Pancreas (tissue), 10 donors: ENCODE measurements around the gene PAX8. TPM values are rescaled to one million over a fixed set of nuclear protein-coding genes. Genes with fewer than 3 reads are reported as not detected.
A peak's percentile ranks its signal among the peaks of the same experiment; 100 is the strongest.

Experiments
- ATAC-seq, 4 donors: fragments of 200-7000 bp; cut with Tn5 transposase; one replicate each; pipeline versions ENCODE4 v1.8.0 to v1.9.1; 2020; ENCODE audit warnings: mild to moderate bottlenecking in 4 of 4, moderate library complexity in 4 of 4
- DNase-seq, 6 donors: peaks; one replicate each; pipeline ENCODE4 v3.0.0-alpha.2; 2020
- FAIRE-seq: peaks from 2 replicates; lab custom pipeline; 2012; peaks lifted over from hg19 to GRCh38; lab: Jason Lieb, UNC
- H3K27ac ChIP-seq, 4 donors: fragments of 200-600 bp; sonication (generic); 1 replicate in 3 of 4; 2 replicates in 1 of 4; pipeline versions ENCODE4 v1.5.0 to v1.8.0; 2020
- H3K27me3 ChIP-seq, 4 donors: fragments of 200-600 bp; one replicate each; pipeline ENCODE4 v1.8.0; 2021
- H3K36me3 ChIP-seq, 3 donors: fragments of 200-600 bp; sonication (generic) in 1 of 3; one replicate each; pipeline versions ENCODE4 v1.5.0 to v1.8.0; 2020 to 2021
- H3K4me1 ChIP-seq, 3 donors: fragments of 200-600 bp; one replicate each; pipeline ENCODE4 v1.8.0; 2021
- H3K4me3 ChIP-seq, 4 donors: fragments of 200-600 bp; sonication (generic) in 2 of 4; one replicate each; pipeline versions ENCODE4 v1.5.0 to v1.8.0; 2020 to 2021
- H3K9me3 ChIP-seq, 4 donors: fragments of 200-600 bp; one replicate each; pipeline ENCODE4 v1.8.0; 2021
- WGBS, 2 donors: extraction: QIAGEN DNeasy Blood & Tissue Kit; methylation state at CpG; one replicate each; pipeline ENCODE4 v1.1.7; 2013; 5-methylcytosine and 5-hydroxymethylcytosine counted together
- intact Hi-C, 3 donors: fragments of 100-400 bp; cut with DNase I; formaldehyde crosslinking; loops; one replicate each; pipeline versions ENCODE4 v1.11.1 to v1.14.2; 2022
- polyA plus RNA-seq, 2 donors: library from polyadenylated mRNA; stranded (reverse); fragments of 200-250 nt; gene quantifications; one replicate each; pipeline ENCODE4 v1.2.3, GENCODE V29; 2013
- total RNA-seq, 6 donors: library from RNA; stranded (reverse); fragmentation: NEBNext Ultra II Directional in 4 of 6; extraction: Animal tissue kit (Norgen Biotek cat#: 25700) in 4 of 6; gene quantifications; one replicate each; pipeline versions ENCODE4 v1.2.1 to v1.2.4, GENCODE V29; 2021 to 2023
- TF ChIP-seq, protein P1 (sequence below), 4 donors: fragments of 200-600 bp; sonication (generic) in 3 of 4; IDR thresholded peaks; one replicate each; pipeline versions ENCODE4 v1.5.0 to v1.8.0; 2021; ENCODE audit warnings: antibody characterized with exemption in 4 of 4
- donor health status: healthy with polysubstance abuse.
- donor health status: DM: no; HTN: no; CAD: no; lungs with moderate emphysema.
- donor health status: DM: no; HTN: no; CAD: no.
- donor health status: control.
- donor health status: control.
- donor health status: Bipolar disorder and iron deficiency.
- donor health status: DM: yes; HTN: yes; CAD: no.
- donor health status: DM: no; HTN: no; CAD: no.
- donor health status: DM: no; HTN: no; CAD: no.
- donor health status: DM: yes; HTN: yes; CAD: no.

Gene PAX8
- total and polyA plus RNA-seq, 8 donors, result 0.23 to 1.1 (median 0.55) TPM; not detected in 2

DNA sequence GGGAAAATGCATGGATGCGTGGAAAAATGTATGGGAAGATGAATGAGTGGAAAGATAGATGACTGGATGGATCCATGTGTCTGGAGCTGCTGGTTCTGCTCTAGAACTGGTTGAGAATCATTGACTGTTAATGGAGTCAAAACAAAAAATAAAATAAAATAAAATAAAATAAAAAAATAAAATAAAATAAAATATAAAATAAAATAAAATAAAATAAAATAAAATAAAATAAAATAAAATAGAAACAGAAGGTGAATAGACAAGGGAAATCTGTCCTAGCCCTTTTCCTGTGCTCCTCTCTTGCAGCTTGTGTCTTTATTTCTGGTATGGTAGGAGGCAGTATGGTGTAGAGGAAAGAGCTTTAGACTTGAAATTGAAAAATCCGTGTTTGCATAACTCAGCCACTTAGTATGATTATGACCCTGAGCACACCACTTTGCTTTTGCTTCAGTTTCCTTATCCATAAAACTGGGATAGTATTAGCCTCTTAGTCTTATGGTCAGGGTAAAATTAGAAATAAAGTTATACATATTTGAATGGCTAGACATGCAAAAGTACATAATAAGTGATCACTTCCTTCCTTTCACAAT lies 54.0 kb downstream of the PAX8 start:
- no peak for ATAC-seq
- H3K36me3 ChIP-seq, result no peaks in the 10 kb centered on the region
- TF ChIP-seq, protein P1, sequence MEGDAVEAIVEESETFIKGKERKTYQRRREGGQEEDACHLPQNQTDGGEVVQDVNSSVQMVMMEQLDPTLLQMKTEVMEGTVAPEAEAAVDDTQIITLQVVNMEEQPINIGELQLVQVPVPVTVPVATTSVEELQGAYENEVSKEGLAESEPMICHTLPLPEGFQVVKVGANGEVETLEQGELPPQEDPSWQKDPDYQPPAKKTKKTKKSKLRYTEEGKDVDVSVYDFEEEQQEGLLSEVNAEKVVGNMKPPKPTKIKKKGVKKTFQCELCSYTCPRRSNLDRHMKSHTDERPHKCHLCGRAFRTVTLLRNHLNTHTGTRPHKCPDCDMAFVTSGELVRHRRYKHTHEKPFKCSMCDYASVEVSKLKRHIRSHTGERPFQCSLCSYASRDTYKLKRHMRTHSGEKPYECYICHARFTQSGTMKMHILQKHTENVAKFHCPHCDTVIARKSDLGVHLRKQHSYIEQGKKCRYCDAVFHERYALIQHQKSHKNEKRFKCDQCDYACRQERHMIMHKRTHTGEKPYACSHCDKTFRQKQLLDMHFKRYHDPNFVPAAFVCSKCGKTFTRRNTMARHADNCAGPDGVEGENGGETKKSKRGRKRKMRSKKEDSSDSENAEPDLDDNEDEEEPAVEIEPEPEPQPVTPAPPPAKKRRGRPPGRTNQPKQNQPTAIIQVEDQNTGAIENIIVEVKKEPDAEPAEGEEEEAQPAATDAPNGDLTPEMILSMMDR (IDR thresholded peaks at IDR 0.05), result no peak
- FAIRE-seq, result no peak
- no peaks in the 10 kb centered on the region for H3K9me3 ChIP-seq
- no peaks in the 10 kb centered on the region for H3K27me3 ChIP-seq
- 51 to 69% methylated on average over 2 of the region's 2 CpGs for WGBS, 2 donors
- H3K27ac ChIP-seq, result peak overlapping the region in 2 of 4 donors; percentile 51 to 55
- peaks cover 0 to 12% (median 5%) of the 10 kb centered on the region in 3 donors for H3K4me1 ChIP-seq
- H3K4me3 ChIP-seq, result no peak overlapping the region
- intact Hi-C loops, result no loop called here
- no peak for DNase-seq

DNA sequence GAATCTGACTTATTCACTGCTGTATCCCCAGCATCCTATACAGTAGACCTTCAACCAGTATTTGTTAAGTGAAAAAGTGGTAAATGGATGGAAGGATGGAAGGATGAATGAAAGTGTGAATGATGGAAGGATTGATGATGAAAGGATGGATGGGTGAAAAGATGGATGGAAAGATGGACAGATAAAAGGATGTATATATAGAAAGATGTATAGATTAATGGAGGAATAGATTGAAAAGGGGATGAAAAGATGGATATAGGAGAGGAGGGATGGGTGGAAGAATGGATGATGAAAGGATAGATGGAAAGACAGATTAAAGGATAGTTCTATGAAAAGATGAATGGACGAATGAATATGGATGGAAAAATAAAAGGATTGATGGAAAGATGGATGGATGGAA lies 54.9 kb downstream of the PAX8 start:
- H3K4me1 ChIP-seq, result peaks cover 0 to 16% (median 5%) of the 10 kb centered on the region in 3 donors
- H3K27me3 ChIP-seq, result no peaks in the 10 kb centered on the region
- DNase-seq (no peak), ATAC-seq (no peak), FAIRE-seq (no peak)
- H3K27ac ChIP-seq, result no peak overlapping the region
- no peak overlapping the region for H3K4me3 ChIP-seq
- intact Hi-C loops, result no loop called here
- TF ChIP-seq, protein P1 (IDR thresholded peaks at IDR 0.05), result no peak
- 84 to 88% methylated on average over 1 of the region's 1 CpG for WGBS, 2 donors
- H3K36me3 ChIP-seq, result no peaks in the 10 kb centered on the region
- no peaks in the 10 kb centered on the region for H3K9me3 ChIP-seq

DNA sequence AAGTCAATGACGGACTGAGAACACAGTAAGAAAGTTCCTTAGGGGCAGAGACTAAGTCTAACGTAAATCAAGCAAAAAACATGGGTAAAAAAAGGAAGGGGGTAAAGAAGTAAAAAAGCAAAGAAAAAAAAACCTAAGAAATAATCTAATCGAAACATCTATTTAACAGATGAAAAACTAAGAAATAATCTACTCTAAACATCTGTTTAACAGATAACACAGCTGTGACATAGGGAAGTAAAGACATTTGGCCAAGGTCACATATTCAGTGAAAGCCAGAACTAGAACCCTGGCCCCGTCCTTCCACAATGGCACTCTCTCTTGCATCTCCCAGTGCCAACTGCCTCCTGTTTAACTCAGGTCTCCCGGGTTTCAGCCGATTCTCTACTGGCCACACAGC lies 56.9 kb downstream of the PAX8 start:
- WGBS, 2 donors, result 68 to 79% methylated on average over 6 of the region's 6 CpGs
- H3K36me3 ChIP-seq, result no peaks in the 10 kb centered on the region
- intact Hi-C loops, result no loop called here
- TF ChIP-seq, protein P1 (IDR thresholded peaks at IDR 0.05), result no peak
- no peak overlapping the region for H3K27ac ChIP-seq
- ATAC-seq (no peak), FAIRE-seq (no peak), DNase-seq (no peak)
- peaks cover 5 to 25% (median 9%) of the 10 kb centered on the region in 3 donors for H3K4me1 ChIP-seq
- H3K27me3 ChIP-seq, result no peaks in the 10 kb centered on the region
- no peak overlapping the region for H3K4me3 ChIP-seq
- no peaks in the 10 kb centered on the region for H3K9me3 ChIP-seq

DNA sequence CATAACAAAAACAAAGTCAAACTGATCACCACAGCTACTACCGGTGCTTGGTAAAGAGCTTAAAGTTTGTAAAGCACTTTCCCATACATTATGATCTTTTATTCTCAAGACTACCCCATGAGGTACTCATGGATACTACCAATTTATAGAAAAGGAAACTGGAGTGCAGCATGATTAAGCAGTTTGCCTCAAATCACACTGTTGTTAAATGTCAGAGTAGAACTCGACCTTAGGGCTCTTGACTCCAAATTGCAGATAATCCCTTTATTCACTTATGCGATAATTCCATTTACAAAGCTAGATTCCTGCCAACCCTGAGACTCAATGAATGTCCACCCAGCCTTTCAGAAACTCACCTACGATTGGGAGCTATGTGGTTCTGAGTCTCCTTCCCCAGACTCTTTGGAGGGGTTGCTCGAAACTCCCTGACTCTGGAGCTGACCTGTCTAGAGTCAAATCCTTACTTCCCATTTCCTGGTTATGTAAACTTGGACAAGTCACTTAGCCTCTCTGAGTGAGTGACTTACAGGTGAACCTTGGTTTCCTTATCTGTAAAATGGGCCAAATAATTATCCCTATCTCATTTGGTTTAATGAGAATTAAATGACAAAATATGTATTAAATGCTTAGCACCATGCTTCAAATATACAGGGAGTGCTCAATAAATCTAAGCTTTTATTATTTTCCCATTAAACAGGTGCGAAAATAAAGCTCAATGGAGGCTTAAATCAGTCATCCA lies 57.6 kb downstream of the PAX8 start:
- DNase-seq (no peak), ATAC-seq (no peak), FAIRE-seq (no peak)
- TF ChIP-seq, protein P1 (IDR thresholded peaks at IDR 0.05), result no peak
- intact Hi-C loops, result no loop called here
- no peak overlapping the region for H3K4me3 ChIP-seq
- H3K9me3 ChIP-seq, result no peaks in the 10 kb centered on the region
- H3K4me1 ChIP-seq, result peaks cover 5 to 25% (median 9%) of the 10 kb centered on the region in 3 donors
- H3K27ac ChIP-seq, result no peak overlapping the region
- no peaks in the 10 kb centered on the region for H3K27me3 ChIP-seq
- no peaks in the 10 kb centered on the region for H3K36me3 ChIP-seq
- WGBS, 2 donors, result 80 to 85% methylated on average over 6 of the region's 6 CpGs
